ENCODE measurements around the gene CHURC1.

GRCh38 chr14:64910847-64911495, 3.3 kb upstream of the CHURC1 start:
- TF ChIP-seq, protein P1, sequence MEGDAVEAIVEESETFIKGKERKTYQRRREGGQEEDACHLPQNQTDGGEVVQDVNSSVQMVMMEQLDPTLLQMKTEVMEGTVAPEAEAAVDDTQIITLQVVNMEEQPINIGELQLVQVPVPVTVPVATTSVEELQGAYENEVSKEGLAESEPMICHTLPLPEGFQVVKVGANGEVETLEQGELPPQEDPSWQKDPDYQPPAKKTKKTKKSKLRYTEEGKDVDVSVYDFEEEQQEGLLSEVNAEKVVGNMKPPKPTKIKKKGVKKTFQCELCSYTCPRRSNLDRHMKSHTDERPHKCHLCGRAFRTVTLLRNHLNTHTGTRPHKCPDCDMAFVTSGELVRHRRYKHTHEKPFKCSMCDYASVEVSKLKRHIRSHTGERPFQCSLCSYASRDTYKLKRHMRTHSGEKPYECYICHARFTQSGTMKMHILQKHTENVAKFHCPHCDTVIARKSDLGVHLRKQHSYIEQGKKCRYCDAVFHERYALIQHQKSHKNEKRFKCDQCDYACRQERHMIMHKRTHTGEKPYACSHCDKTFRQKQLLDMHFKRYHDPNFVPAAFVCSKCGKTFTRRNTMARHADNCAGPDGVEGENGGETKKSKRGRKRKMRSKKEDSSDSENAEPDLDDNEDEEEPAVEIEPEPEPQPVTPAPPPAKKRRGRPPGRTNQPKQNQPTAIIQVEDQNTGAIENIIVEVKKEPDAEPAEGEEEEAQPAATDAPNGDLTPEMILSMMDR (optimal IDR thresholded peaks at IDR 0.05 in 1 of 3, IDR thresholded peaks at IDR 0.05 in 1 of 3, conservative IDR thresholded peaks at IDR 0.05 in 1 of 3; ENCODE audit: extremely low read depth in 1 of 3, insufficient read depth in 2 of 3, low read length in 3 of 3): peak; percentile 48 to 57 (median 54)
- TF ChIP-seq EZH2 (IDR thresholded peaks at IDR 0.05; ENCODE audit: low read length): no peak

All from keratinocyte (primary cell).